Measurements from ENCODE around the gene MST1R.
"Not testable (repeated sequence)": the region's sequence is repeated elsewhere in the genome, so short reads cannot be mapped to it uniquely, and the experiment has no call there.

MST1R gene

GRCh38 chr3:49925485-49925884 is 21.8 kb upstream of the MST1R start:
- TF ChIP-seq, protein P1, sequence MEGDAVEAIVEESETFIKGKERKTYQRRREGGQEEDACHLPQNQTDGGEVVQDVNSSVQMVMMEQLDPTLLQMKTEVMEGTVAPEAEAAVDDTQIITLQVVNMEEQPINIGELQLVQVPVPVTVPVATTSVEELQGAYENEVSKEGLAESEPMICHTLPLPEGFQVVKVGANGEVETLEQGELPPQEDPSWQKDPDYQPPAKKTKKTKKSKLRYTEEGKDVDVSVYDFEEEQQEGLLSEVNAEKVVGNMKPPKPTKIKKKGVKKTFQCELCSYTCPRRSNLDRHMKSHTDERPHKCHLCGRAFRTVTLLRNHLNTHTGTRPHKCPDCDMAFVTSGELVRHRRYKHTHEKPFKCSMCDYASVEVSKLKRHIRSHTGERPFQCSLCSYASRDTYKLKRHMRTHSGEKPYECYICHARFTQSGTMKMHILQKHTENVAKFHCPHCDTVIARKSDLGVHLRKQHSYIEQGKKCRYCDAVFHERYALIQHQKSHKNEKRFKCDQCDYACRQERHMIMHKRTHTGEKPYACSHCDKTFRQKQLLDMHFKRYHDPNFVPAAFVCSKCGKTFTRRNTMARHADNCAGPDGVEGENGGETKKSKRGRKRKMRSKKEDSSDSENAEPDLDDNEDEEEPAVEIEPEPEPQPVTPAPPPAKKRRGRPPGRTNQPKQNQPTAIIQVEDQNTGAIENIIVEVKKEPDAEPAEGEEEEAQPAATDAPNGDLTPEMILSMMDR (IDR thresholded peaks at IDR 0.05; ENCODE audit: borderline replicate concordance, control extremely low read depth, extremely low read depth, insufficient read depth, missing control alignments) = no peak
- DNase-seq (ENCODE audit: low spot score) = no peak
- in situ Hi-C loops (cut with MboI; ENCODE audit: low sequenced_read_pairs, unreplicated experiment) = no loop called here

DNA sequence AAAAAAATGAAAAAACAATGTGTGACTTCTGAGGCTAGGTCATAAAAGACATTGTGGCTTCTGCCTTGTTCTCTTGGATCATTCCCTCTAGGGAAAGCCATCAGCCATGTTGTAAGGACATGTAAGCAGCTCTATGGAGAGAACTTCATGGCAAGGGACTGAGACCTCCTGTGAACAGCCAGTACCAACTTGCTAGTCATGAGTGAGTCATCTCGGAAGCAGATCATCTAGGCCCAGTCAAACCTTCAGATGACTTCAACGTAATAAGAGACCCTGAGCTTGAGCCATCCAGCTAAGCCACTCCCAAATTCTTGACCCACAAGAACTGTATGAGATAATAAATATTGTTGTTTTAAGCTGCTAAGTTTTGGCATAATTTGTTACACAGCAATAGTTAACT is 21.0 kb upstream of the MST1R start:
- no peak for DNase-seq (ENCODE audit: low spot score)

GRCh38 chr3:49917806-49918590 is 14.3 kb upstream of the MST1R start:
- in situ Hi-C loops (cut with MboI; ENCODE audit: low sequenced_read_pairs, unreplicated experiment); DNase-seq (ENCODE audit: low spot score): not testable (repeated sequence)

More for the DNA sequence above, 21.0 kb upstream of the MST1R start:
- in situ Hi-C loops (cut with MboI; ENCODE audit: low sequenced_read_pairs, unreplicated experiment) = no loop called here
- TF ChIP-seq, protein P1 (IDR thresholded peaks at IDR 0.05; ENCODE audit: borderline replicate concordance, control extremely low read depth, extremely low read depth, insufficient read depth, missing control alignments) = no peak

DNA sequence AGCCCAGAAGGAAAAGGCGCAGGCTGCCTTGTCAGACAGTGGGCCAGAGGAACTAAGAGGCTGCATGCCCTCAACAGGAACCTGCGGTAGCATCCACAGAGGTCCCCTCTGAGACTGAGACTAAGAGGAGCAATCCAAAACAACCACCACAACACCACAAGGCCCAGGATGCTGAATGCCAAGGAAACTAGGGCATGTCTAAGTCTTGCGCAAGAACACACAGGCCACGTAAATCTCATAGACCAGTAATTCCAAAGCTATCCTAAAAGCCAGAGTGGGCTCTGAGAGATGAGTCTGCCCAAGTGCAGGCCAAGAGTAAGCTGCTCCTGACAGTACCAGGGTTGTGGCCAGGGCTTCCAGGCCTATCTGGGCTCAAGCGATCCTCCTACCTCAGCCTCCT is 13.0 kb upstream of the MST1R start:
- DNase-seq (ENCODE audit: low spot score) = no peak
- in situ Hi-C loops (cut with MboI; ENCODE audit: low sequenced_read_pairs, unreplicated experiment) = no loop called here
- TF ChIP-seq, protein P1 (IDR thresholded peaks at IDR 0.05; ENCODE audit: borderline replicate concordance, control extremely low read depth, extremely low read depth, insufficient read depth, missing control alignments) = no peak

GRCh38 chr3:49914906-49915305 is 11.2 kb upstream of the MST1R start:
- no peak for DNase-seq (ENCODE audit: low spot score)
- in situ Hi-C loops (cut with MboI; ENCODE audit: low sequenced_read_pairs, unreplicated experiment) = no loop called here

DNA sequence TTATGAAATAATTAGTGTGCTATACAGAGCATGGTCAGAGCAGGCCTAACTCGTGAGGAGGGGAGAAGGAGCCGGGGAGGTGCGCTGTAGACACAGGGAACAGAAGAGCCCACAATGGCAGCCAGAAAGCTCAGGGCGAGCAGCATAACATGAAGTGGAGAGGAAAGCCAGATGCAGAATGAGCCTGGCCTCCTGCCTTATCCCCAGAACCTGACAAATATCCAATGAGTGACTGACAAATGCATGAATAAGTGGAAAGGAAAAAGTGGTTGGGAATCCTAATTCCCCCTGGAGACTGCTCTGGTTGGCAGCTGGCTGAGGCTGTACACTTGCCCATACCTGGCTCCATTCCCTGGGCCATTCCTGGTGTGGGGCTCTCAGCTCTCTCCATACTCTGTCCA is 9.2 kb upstream of the MST1R start:
- DNase-seq (ENCODE audit: low spot score) = no peak
- TF ChIP-seq, protein P1 (IDR thresholded peaks at IDR 0.05; ENCODE audit: borderline replicate concordance, control extremely low read depth, extremely low read depth, insufficient read depth, missing control alignments) = no peak
- in situ Hi-C loops (cut with MboI; ENCODE audit: low sequenced_read_pairs, unreplicated experiment) = no loop called here

More at GRCh38 chr3:49914906-49915305, 11.2 kb upstream of the MST1R start:
- TF ChIP-seq, protein P1 (IDR thresholded peaks at IDR 0.05; ENCODE audit: borderline replicate concordance, control extremely low read depth, extremely low read depth, insufficient read depth, missing control alignments) = no peak

GRCh38 chr3:49911611-49912010 is 7.9 kb upstream of the MST1R start:
- no peak for DNase-seq (ENCODE audit: low spot score)
- in situ Hi-C loops (cut with MboI; ENCODE audit: low sequenced_read_pairs, unreplicated experiment) = no loop called here
- TF ChIP-seq, protein P1 (IDR thresholded peaks at IDR 0.05; ENCODE audit: borderline replicate concordance, control extremely low read depth, extremely low read depth, insufficient read depth, missing control alignments) = no peak

Measured in GM13976 (cell line).